ENCODE results near the gene MYO1B.

The MYO1B gene

GRCh38 chr2:191351921-191352320, 106.7 kb downstream of the MYO1B start:
- DNase-seq (ENCODE audit: insufficient read length, low spot score) (no peak), FAIRE-seq (no peak)

- DNase-seq (ENCODE audit: insufficient read length, low spot score) (peak; percentile 40), FAIRE-seq (peak; percentile 55)
These were observed 107.3 kb downstream of the MYO1B start for GRCh38 chr2:191352536-191352935.

GRCh38 chr2:191355170-191355758, 110.1 kb downstream of the MYO1B start:
- DNase-seq (ENCODE audit: insufficient read length, low spot score) (no peak), FAIRE-seq (peak; percentile 55)

GRCh38 chr2:191357678-191358077, 112.5 kb downstream of the MYO1B start:
- DNase-seq (ENCODE audit: insufficient read length, low spot score) (no peak), FAIRE-seq (no peak)

GRCh38 chr2:191358325-191359025, 113.3 kb downstream of the MYO1B start:
- DNase-seq (ENCODE audit: insufficient read length, low spot score) (no peak), FAIRE-seq (peak; percentile 82)

- no peak for FAIRE-seq
- DNase-seq (ENCODE audit: insufficient read length, low spot score): no peak
These were observed 113.9 kb downstream of the MYO1B start for GRCh38 chr2:191359133-191359532.

- no peak for DNase-seq (ENCODE audit: insufficient read length, low spot score)
- FAIRE-seq: no peak
These were observed 115.7 kb downstream of the MYO1B start for GRCh38 chr2:191360918-191361317.

GRCh38 chr2:191362841-191363240, 117.6 kb downstream of the MYO1B start:
- DNase-seq (ENCODE audit: insufficient read length, low spot score): no peak
- no peak for FAIRE-seq

GRCh38 chr2:191363267-191363666, 118.1 kb downstream of the MYO1B start:
- DNase-seq (ENCODE audit: insufficient read length, low spot score) (no peak), FAIRE-seq (no peak)

- FAIRE-seq (no peak), DNase-seq (ENCODE audit: insufficient read length, low spot score) (no peak)
These were observed 119.9 kb downstream of the MYO1B start for GRCh38 chr2:191365089-191365488.

GRCh38 chr2:191366199-191366598, 121.0 kb downstream of the MYO1B start:
- FAIRE-seq: no peak

GRCh38 chr2:191369034-191369433, 123.8 kb downstream of the MYO1B start:
- no peak for DNase-seq (ENCODE audit: insufficient read length, low spot score)
- FAIRE-seq: no peak

More at GRCh38 chr2:191366199-191366598, 121.0 kb downstream of the MYO1B start:
- no peak for DNase-seq (ENCODE audit: insufficient read length, low spot score)

GRCh38 chr2:191374366-191374765, 129.2 kb downstream of the MYO1B start:
- DNase-seq (ENCODE audit: insufficient read length, low spot score) (no peak), FAIRE-seq (no peak)

GRCh38 chr2:191374939-191375338, 129.7 kb downstream of the MYO1B start:
- no peak for FAIRE-seq

GRCh38 chr2:191376981-191377629, 131.9 kb downstream of the MYO1B start:
- DNase-seq (ENCODE audit: insufficient read length, low spot score): peak; percentile 83
- peak; percentile 58 for FAIRE-seq

More at GRCh38 chr2:191374939-191375338, 129.7 kb downstream of the MYO1B start:
- DNase-seq (ENCODE audit: insufficient read length, low spot score): no peak

- no peak for DNase-seq (ENCODE audit: insufficient read length, low spot score)
- no peak for FAIRE-seq
These were observed 134.2 kb downstream of the MYO1B start for GRCh38 chr2:191379375-191379774.

- peak; percentile 31 for DNase-seq (ENCODE audit: insufficient read length, low spot score)
- peak; percentile 90 for FAIRE-seq
These were observed 137.6 kb downstream of the MYO1B start for GRCh38 chr2:191382801-191383200.

GRCh38 chr2:191383486-191383885, 138.3 kb downstream of the MYO1B start:
- FAIRE-seq (no peak), DNase-seq (ENCODE audit: insufficient read length, low spot score) (no peak)

GRCh38 chr2:191384829-191385228, 139.6 kb downstream of the MYO1B start:
- DNase-seq (ENCODE audit: insufficient read length, low spot score): no peak
- FAIRE-seq: no peak

GRCh38 chr2:191385416-191386160, 140.4 kb downstream of the MYO1B start:
- no peak for DNase-seq (ENCODE audit: insufficient read length, low spot score)
- FAIRE-seq: peak; percentile 36

GRCh38 chr2:191386938-191387536, 141.8 kb downstream of the MYO1B start:
- FAIRE-seq: no peak
- DNase-seq (ENCODE audit: insufficient read length, low spot score): peak; percentile 35
